Eye (tissue), 1 donor: ENCODE measurements around the gene TEX264.
"Not testable (repeated sequence)": the region's sequence is repeated elsewhere in the genome, so short reads cannot be mapped to it uniquely, and the experiment has no call there.

Experiments used
- DNase-seq: peaks from one replicate; pipeline ENCODE4 v3.0.0-alpha.2; 2015

The TEX264 gene, protein sequence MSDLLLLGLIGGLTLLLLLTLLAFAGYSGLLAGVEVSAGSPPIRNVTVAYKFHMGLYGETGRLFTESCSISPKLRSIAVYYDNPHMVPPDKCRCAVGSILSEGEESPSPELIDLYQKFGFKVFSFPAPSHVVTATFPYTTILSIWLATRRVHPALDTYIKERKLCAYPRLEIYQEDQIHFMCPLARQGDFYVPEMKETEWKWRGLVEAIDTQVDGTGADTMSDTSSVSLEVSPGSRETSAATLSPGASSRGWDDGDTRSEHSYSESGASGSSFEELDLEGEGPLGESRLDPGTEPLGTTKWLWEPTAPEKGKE

DNA sequence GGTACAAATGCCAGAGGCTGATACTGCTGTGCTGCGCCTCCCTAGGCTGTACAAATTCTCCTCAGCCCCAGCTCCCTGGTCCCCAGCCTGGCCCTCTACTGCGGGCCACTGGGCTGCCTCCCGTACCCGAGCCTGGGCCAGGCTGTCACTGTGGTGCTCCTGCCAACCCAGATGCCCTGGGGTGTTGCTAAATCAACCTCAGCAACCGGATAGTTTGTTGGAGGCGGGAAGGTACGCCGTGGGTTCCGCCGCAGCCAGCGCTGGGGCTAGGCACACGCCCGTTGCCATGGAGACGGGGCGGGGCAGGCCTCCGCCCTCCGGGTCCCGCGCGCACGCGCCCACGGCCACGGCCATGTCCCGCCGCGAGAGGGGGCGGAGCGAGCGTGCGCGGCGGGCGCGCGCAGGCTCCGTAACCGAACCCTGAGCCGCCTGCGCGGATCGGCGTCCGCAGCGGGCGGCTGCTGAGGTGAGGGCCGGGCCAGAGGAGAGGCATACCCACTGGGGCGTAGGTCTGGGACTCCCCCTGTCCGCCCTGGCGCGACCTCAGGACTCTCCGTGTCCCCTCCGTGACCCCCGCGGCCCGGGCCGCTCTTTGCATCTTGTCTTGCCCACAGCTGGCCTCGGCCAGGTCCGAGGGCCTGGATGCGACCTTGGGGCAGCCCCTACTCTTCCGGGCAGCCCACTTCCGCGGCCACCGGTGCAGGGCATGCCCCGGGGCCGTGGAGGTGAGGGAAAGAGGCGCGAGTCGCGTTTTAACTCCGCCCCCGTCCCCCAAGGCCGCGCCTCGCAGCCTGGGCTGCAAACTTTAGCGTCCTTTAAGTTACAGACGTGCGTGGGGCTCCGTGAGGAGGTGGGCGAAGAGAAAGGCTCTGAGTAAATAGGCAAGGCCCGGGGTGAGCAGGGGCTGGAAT, at the start of gene TEX264:
Gene TEX264, plus strand, starts transcription at position 430 of the 911 bp plus-strand sequence. CDS start 3,053 bp downstream, outside the sequence.
- DNase-seq, result peak; percentile 91

DNA sequence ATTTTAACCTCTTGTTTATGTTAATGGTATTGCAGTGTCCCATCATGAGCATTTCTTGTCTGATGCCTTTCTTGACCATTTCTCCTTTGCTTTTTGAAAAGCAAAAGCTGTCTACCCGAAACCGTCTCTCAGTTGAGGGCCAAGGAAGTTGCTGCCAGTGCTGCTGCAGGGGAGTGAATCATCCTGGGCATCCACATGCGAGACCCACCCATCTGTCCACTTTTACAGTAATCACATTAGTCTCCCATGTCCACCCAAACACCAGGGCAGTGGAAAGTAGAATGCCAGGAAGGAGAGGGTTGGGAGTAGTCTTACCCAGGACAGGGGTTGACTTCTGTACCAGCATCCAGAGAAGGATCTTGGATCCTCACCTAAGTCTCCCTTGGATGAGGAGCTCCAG, 48.6 kb upstream of the TEX264 start:
- DNase-seq, result no peak

- peak; percentile 38 for DNase-seq
These were observed 48.2 kb upstream of the TEX264 start for GRCh38 chr3:51622868-51623267.

GRCh38 chr3:51630513-51630912, 40.5 kb upstream of the TEX264 start:
- no peak for DNase-seq

- peak; percentile 21 for DNase-seq
These were observed 33.7 kb upstream of the TEX264 start for GRCh38 chr3:51637144-51637940.

DNA sequence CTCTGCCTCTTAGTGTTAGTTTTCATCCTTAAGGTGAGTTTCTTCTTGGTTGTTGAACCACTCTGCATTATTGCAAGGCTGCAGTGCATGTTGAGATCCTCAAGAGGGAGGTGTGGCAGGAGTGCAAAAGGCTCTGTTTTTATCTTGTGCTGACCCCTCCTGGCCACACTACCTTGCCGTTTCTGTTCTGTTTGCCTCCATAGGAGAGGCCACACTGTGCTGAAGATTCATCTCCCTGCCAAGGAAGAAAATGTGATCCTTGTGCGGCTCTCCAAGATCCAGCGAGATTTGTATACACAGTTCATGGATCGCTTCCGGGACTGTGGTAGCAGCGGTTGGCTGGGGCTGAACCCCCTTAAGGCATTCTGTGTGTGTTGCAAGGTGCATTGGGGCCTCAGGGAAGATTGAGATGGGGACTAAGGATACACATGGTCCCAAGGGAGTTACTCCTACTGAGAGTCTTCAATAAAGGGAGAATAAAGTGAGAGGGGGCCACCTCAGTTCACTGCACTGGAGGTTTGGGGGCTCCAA, 33.0 kb upstream of the TEX264 start:
- peak; percentile 30 for DNase-seq

DNA sequence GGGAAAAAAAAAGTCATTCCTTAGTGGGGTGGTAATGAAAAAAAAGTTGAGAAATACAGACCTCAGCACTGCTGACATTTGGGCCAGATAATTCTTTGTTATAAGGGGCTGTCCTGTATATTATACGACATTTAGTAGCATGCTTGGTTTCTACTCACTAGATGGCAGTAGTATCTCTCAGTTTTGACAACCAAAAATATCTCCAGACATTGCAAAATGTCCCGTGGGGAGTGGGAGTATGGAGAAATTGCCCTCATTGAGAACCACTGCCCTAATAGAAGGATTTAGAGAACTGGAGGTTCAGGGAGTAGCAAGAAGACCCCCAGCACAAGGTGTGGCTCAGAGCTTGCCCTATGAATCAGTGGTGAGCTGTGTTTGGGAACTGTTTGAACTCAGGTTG, 28.6 kb upstream of the TEX264 start:
- peak; percentile 6 for DNase-seq

- no peak for DNase-seq
These were observed 25.0 kb upstream of the TEX264 start for GRCh38 chr3:51646091-51646490.

DNA sequence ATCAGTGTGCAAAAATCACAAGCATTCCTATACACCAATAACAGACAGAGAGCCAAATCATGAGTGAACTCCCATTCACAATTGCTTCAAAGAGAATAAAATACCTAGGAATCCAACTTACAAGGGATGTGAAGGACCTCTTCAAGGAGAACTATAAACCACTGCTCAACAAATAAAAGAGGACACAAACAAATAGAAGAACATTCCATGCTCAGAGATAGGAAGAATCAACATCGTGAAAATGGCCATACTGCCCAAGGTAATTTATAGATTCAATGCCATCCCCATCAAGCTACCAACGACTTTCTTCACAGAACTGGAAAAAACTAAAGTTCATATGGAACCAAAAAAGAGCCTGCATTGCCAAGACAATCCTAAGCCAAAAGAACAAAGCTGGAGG, 18.9 kb upstream of the TEX264 start:
- not testable (repeated sequence) for DNase-seq

DNA sequence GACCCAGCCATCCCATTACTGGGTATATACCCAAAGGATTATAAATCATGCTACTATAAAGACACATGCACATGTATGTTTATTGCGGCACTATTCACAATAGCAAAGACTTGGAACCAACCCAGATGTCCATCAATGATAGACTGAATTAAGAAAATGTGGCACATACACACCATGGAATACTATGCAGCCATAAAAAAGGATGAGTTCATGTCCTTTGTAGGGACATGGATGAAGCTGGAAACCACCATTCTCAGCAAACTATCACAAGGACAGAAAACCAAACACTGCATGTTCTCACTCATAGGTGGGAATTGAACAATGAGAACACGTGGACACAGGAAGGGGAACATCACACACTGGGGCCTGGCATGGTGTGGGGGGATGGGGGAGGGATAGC, 17.6 kb upstream of the TEX264 start:
- DNase-seq, result not testable (repeated sequence)

DNA sequence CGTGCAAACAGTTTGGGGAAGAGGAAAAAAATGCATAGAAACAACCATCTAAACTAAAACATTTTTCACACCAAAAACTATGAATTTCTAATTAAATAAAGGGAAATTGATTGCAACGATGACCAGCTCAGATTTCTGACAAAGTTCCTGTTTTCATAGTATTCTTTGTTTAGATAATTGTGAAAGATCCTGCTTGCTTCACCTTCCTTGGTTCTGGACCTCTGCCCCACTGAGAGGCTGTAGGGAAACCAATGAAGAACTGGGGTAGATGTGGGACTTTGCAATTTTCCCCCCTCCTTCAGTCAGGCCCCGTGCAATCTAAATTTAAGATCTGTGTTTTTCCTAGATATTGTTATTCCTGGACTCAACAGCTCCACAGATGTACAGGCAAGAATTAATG, 13.8 kb upstream of the TEX264 start:
- no peak for DNase-seq

GRCh38 chr3:51659942-51660341, 11.1 kb upstream of the TEX264 start:
- DNase-seq, result no peak

- DNase-seq, result no peak
These were observed 8.6 kb upstream of the TEX264 start for GRCh38 chr3:51662456-51662855.

DNA sequence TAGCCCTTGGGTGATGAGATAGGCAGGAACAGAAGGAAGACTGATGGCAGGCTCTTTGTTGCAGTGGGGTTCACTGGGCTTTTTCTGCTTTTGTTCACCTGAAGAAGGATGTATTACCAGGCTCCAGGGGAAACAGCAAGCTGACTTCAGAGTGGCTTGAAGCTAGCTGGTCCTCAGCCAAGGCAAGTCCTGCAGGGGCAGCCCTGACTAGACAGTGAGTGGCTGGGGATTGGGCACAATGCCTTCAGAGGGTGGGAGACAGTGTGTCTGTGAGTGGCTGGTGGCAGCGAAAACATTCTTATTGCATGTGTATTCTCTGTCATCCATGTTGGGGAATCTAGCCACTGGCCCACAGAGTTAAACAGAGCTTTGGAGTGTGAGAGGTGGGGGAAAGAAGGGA, 2.3 kb upstream of the TEX264 start:
- no peak for DNase-seq

DNA sequence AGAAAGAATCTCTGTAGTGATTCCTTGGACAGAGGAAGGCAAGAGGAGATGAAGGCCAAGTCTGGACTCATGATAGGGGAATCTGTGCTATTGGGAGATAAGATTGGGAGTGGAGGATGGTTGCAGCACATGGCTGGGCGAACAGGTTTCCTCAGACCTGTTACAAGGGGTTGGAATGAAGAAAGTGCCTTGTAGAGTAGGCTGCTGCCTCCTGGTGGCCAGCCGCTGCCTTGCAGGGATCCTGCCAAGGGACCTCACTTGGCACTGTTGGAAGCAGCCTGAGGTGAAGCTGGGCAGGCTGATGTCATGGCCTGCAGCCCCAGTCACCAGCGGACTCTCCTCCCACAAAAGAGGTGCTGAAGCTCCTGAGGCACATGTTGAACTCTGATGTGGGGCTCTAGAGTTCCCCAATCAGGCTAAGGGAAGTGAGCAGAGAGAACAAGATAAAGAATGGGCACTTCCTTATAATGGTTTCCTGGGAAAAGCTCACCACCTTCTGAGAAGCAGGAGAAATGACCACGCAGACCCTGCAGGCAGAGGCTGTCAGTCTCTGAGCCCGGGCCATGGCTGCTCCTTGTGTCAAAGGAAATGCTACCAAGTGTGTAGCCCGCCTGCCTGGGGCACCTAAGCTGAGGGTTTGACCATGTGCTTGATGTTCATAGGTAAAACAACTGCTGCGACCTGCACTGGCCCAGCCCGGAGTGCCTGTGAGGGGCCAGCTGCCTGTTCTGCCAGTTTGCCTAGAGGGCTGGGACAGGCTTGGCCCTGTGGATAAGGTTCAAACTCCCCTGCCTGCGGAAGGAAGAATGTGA, 1.6 kb upstream of the TEX264 start:
- peak; percentile 89 for DNase-seq

DNA sequence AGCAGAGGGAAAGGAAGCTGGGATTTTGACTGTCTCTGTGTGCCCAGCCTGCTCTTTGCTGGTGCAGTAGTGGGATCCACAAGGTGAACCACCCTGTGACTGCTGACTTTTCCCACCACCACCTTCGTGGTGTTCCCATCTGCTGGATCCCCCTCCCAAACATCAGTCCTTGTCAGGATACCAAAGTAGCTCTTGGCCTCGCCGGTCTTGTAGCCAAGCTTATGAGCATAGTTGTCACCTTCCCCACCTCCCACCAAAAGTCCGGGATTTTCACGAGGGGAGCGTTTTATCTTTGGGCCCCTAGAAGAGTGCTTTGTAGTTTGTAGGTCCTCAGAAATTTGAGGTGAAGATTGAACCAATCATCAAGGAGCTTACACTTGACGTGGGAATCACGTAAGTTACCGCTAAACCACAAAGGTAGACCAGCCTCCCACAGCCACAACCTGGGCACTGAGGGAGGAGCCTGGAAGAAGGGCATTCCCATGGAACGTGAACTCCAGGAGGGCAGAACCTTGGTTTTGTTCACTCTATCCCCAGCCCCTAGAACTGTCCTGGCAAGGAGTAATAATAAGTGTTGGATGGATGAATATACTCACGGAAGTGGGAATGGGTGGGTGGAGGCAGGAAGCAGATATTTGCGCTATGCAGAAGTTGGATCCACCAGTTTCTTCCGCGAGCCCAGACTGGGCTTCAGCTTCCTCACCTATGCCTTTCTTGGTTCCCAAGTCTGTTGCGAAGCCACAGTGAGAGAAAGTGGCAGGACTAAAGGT, 814 bp upstream of the TEX264 start:
- peak; percentile 2 for DNase-seq

DNA sequence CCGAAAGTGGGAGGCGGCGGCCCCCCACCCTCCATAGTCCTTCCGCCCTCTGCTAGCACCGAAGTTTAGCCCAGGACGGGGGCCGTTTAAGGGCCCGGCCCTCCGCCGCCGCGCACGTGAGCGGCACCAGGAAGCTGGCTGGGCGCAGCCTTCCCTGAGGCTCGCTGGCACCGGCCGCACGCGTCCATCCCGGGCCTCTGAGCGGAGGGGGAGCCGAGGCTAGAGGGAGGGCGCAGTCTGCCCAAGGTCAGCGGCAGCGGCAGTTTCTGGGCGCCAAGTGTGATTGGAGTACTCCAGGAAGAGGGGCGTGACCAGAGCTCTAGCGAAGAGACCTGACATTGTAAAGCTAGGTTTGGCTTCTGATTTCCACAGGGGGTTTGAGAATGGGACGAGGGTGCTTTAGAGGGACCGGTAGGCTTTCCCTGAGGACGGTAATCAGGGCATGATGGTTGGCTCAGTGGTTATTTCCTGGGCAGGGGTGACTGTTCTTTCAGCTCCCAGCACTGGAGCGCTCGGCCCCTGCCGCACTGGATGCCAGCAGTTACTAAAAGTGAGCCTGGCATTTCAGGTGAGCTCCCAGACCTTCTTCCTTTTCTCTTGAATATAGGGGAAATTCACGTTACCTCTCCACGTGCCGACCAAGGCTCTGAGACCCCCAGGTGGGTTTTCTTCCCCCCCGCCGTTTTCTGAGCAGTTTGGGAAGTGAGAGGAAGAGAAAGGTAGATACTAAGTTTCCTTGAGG, 853 bp downstream of the TEX264 start:
- DNase-seq, result peak; percentile 79

DNA sequence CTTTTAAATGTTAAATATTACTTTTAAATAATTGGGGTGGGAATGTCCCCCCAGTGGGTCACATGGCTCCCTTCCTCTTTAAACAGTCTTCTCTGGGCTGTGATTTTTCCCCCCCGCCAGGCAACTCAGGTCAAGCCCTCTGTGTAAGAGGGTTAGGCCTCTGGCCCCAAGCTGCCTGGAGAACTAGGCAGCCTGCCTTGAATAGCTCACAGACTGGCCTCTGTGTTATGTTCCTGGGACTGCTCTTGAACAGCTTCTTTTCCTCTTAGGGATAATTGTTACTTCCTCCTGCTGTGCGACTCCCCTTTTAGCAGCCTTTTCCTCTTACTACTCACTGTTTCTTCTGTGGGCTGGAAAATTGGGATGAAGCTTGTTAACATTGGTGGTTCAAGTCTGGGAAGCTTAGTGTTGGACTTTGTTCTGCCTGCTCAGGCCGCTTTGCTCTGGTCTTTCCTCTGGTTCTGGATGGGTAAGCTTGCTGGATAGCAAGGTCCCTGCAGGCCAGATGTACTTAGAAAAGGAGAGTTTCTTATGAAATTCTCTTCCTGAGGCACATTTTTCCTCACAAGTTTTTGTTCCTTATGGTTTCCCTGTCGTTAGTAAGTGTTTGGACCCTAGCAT, 2.2 kb downstream of the TEX264 start:
- no peak for DNase-seq

GRCh38 chr3:51673802-51674654, 3.0 kb downstream of the TEX264 start:
- no peak for DNase-seq
